H1 (cell line): ENCODE results near the gene RGL3. TPM values are rescaled to one million over a fixed set of nuclear protein-coding genes. Genes with fewer than 3 reads are reported as not detected.

Source experiments
- CTCF ChIA-PET: fragments of 300-600 bp; sonication (Branson Sonifier 250); formaldehyde crosslinking; loops from one replicate; lab custom pipeline; 2021; ENCODE audit not compliant: partially characterized antibody; lab: Charles Lee
- POLR2A ChIA-PET: fragments of 300-600 bp; sonication (Branson Sonifier 250); formaldehyde crosslinking; loops from one replicate; lab custom pipeline; 2021; ENCODE audit warnings: inconsistent platforms; ENCODE audit not compliant: partially characterized antibody; lab: Charles Lee
- DNase-seq, 2 experiments: peaks; one replicate each; pipeline versions ENCODE4 v3.0.0 to v3.0.0-alpha.2; 2010 to 2022; ENCODE audit warnings: low spot score in 2 of 2, low read depth in 1 of 2, mixed read lengths in 1 of 2
- FAIRE-seq: peaks from 2 replicates; lab custom pipeline; 2011; peaks lifted over from hg19 to GRCh38; lab: Jason Lieb, UNC
- H2AFZ ChIP-seq: 2 replicates; pipeline ENCODE4 v1.8.1; 2012; ENCODE audit warnings: low read length, inconsistent platforms
- H2AK5ac ChIP-seq: 2 replicates; pipeline ENCODE4 v1.6.1; 2013; ENCODE audit warnings: low read depth, low read length
- H2BK120ac ChIP-seq: replicated peaks from 2 replicates; pipeline ENCODE3; 2013; ENCODE audit warnings: low read depth, low read length, inconsistent platforms
- H2BK12ac ChIP-seq: 2 replicates; pipeline ENCODE4 v1.6.1; 2013; ENCODE audit warnings: low read depth, low read length
- H2BK15ac ChIP-seq: 2 replicates; pipeline ENCODE4 v1.6.1; 2013; ENCODE audit warnings: low read length
- H2BK20ac ChIP-seq: 2 replicates; pipeline ENCODE4 v1.6.1; 2013; ENCODE audit warnings: low read length
- H2BK5ac ChIP-seq: 2 replicates; pipeline ENCODE4 v1.6.1; 2013; ENCODE audit warnings: low read depth, low read length
- H3K14ac ChIP-seq: 2 replicates; pipeline ENCODE4 v1.6.1; 2013; ENCODE audit warnings: inconsistent platforms; ENCODE audit not compliant: insufficient read length
- H3K18ac ChIP-seq: 2 replicates; pipeline ENCODE4 v1.6.1; 2013; ENCODE audit warnings: low read length; ENCODE audit errors: extremely low read depth
- H3K23ac ChIP-seq: 2 replicates; pipeline ENCODE4 v1.6.1; 2013; ENCODE audit warnings: inconsistent platforms; ENCODE audit not compliant: insufficient read length
- H3K23me2 ChIP-seq: 2 replicates; pipeline ENCODE4 v1.6.1; 2013; ENCODE audit warnings: low read depth, low read length
- H3K27ac ChIP-seq: 2 replicates; pipeline ENCODE4 v1.6.1; 2011; ENCODE audit warnings: low read depth, low read length, inconsistent platforms
- H3K27me3 ChIP-seq, 4 experiments: replicated peaks in 1 of 4; 1 replicate in 1 of 4; 2 replicates in 3 of 4; pipeline versions ENCODE4 v1.6.1 to v1.8.1; 2011 to 2013; ENCODE audit warnings: low read length in 3 of 4, mild to moderate bottlenecking in 3 of 4, inconsistent platforms in 2 of 4, mixed read lengths in 2 of 4, moderate library complexity in 1 of 4; ENCODE audit not compliant: control insufficient read depth in 3 of 4, insufficient read depth in 3 of 4; ENCODE audit errors: extremely low read depth in 1 of 4
- H3K36me3 ChIP-seq, 4 experiments: 2 replicates each; pipeline versions ENCODE4 v1.6.1 to v1.8.1; 2011 to 2013; ENCODE audit warnings: mild to moderate bottlenecking in 4 of 4, low read length in 3 of 4, moderate library complexity in 2 of 4, control low read depth in 1 of 4, inconsistent platforms in 1 of 4; ENCODE audit not compliant: insufficient read depth in 4 of 4, control insufficient read depth in 2 of 4
- H3K4ac ChIP-seq: replicated peaks from 2 replicates; pipeline ENCODE3; 2013; ENCODE audit warnings: low read length, low read depth, mixed read lengths, inconsistent platforms; ENCODE audit not compliant: insufficient read length
- H3K4me1 ChIP-seq, 4 experiments: replicated peaks in 1 of 4; 1 replicate in 1 of 4; 2 replicates in 3 of 4; pipeline versions ENCODE4 v1.6.1 to v1.8.1; 2011 to 2013; ENCODE audit warnings: low read length in 3 of 4, inconsistent platforms in 2 of 4, mixed read lengths in 1 of 4; ENCODE audit not compliant: insufficient read depth in 4 of 4, control insufficient read depth in 3 of 4
- H3K4me2 ChIP-seq, 2 experiments: 2 replicates each; pipeline versions ENCODE4 v1.6.1 to v1.8.1; 2011 to 2013; ENCODE audit warnings: low read depth in 2 of 2, low read length in 2 of 2, control low read depth in 1 of 2, inconsistent platforms in 1 of 2, mild to moderate bottlenecking in 1 of 2; ENCODE audit not compliant: insufficient read depth in 1 of 2
- H3K4me3 ChIP-seq, 4 experiments: fragments of 200-600, 300-600 bp in 1 of 4; sonication (generic), shearing (Covaris generic), sonication (Bioruptor Twin) in 1 of 4; 2 replicates each; pipeline versions ENCODE4 v1.5.1 to v1.8.1; 2011 to 2016; ENCODE audit warnings: low read length in 4 of 4, low read depth in 3 of 4, control low read depth in 2 of 4, inconsistent platforms in 2 of 4, mild to moderate bottlenecking in 2 of 4, mixed read lengths in 1 of 4, moderate library complexity in 1 of 4; ENCODE audit not compliant: insufficient read depth in 2 of 4; ENCODE audit errors: extremely low read depth in 1 of 4
- H3K56ac ChIP-seq: replicated peaks from 2 replicates; pipeline ENCODE3; 2013; ENCODE audit warnings: low read depth, mild to moderate bottlenecking, mixed read lengths, low read length, inconsistent platforms; ENCODE audit not compliant: insufficient read length
- H3K79me1 ChIP-seq: 2 replicates; pipeline ENCODE4 v1.6.1; 2013; ENCODE audit warnings: low read depth, low read length, control low read depth
- H3K79me2 ChIP-seq, 2 experiments: 2 replicates each; pipeline versions ENCODE4 v1.6.1 to v1.8.1; 2012 to 2013; ENCODE audit warnings: low read length in 2 of 2, mild to moderate bottlenecking in 2 of 2, inconsistent platforms in 1 of 2; ENCODE audit not compliant: insufficient read depth in 2 of 2, control insufficient read depth in 1 of 2
- H3K9ac ChIP-seq, 4 experiments: replicated peaks in 1 of 4; 1 replicate in 1 of 4; 2 replicates in 3 of 4; pipeline versions ENCODE4 v1.6.1 to v1.8.1; 2011 to 2013; ENCODE audit warnings: low read depth in 3 of 4, low read length in 3 of 4, control low read depth in 2 of 4, mild to moderate bottlenecking in 2 of 4, moderate library complexity in 2 of 4, inconsistent platforms in 1 of 4; ENCODE audit errors: extremely low read depth in 1 of 4
- H3K9me3 ChIP-seq, 2 experiments: 2 replicates each; pipeline versions ENCODE4 v1.6.1 to v1.8.1; 2012 to 2013; ENCODE audit warnings: mild to moderate bottlenecking in 2 of 2, moderate library complexity in 2 of 2, control low read depth in 1 of 2, inconsistent platforms in 1 of 2, low read depth in 1 of 2, low read length in 1 of 2, mixed read lengths in 1 of 2; ENCODE audit not compliant: insufficient read depth in 2 of 2
- H4K20me1 ChIP-seq, 2 experiments: replicated peaks in 1 of 2; 2 replicates each; pipeline versions ENCODE3 to v1.8.1; 2011 to 2013; ENCODE audit warnings: inconsistent platforms in 2 of 2, low read length in 2 of 2, mild to moderate bottlenecking in 1 of 2; ENCODE audit not compliant: insufficient read depth in 2 of 2, control insufficient read depth in 1 of 2
- H4K5ac ChIP-seq: 2 replicates; pipeline ENCODE4 v1.6.1; 2013; ENCODE audit warnings: low read length, low read depth, mixed read lengths, inconsistent platforms; ENCODE audit not compliant: insufficient read length
- H4K8ac ChIP-seq: 2 replicates; pipeline ENCODE4 v1.8.0; 2013; ENCODE audit warnings: mild to moderate bottlenecking, moderate library complexity, low read length, inconsistent platforms; ENCODE audit not compliant: insufficient read depth; ENCODE audit errors: extremely low read depth
- H4K91ac ChIP-seq: replicated peaks from 2 replicates; pipeline ENCODE3; 2013; ENCODE audit warnings: low read length, mixed read lengths, inconsistent platforms; ENCODE audit not compliant: insufficient read length
- CHD2 ChIP-seq: IDR thresholded peaks from 2 replicates; pipeline ENCODE4 v1.6.1; 2012; ENCODE audit warnings: low read length, improper control_type of control experiment
- E2F6 ChIP-seq: IDR thresholded peaks from 2 replicates; pipeline ENCODE4 v1.6.1; 2012; ENCODE audit warnings: inconsistent platforms
- JUND ChIP-seq: IDR thresholded peaks from 2 replicates; pipeline ENCODE4 v1.6.1; 2011; ENCODE audit warnings: mild to moderate bottlenecking, improper control_type of control experiment, low read length
- POU5F1 ChIP-seq: IDR thresholded peaks from 2 replicates; pipeline ENCODE4 v1.6.1; 2011; ENCODE audit warnings: low read depth, mild to moderate bottlenecking, low read length, moderate library complexity
- SP2 ChIP-seq: IDR thresholded peaks from 2 replicates; pipeline ENCODE4 v1.6.1; 2012; ENCODE audit warnings: mild to moderate bottlenecking, low read length, inconsistent platforms
- TAF1 ChIP-seq: IDR thresholded peaks from 2 replicates; pipeline ENCODE4 v1.6.1; 2011; ENCODE audit warnings: mild to moderate bottlenecking, low read depth, low read length
- WGBS, 2 experiments: shearing (Covaris generic) in 1 of 2; methylation state at CpG; one replicate each; pipeline versions ENCODE4 v1.1.6 to v1.1.7; 2013 to 2015; ENCODE audit warnings: low lambda C conversion rate in 2 of 2, mixed read lengths in 2 of 2, inconsistent platforms in 1 of 2, low coverage in 1 of 2, missing lambda C conversion rate in 1 of 2; ENCODE audit not compliant: insufficient replicate concordance in 2 of 2, insufficient coverage in 1 of 2, insufficient read length in 1 of 2; ENCODE audit errors: extremely low coverage in 1 of 2, missing lambda C conversion rate in 1 of 2; 5-methylcytosine and 5-hydroxymethylcytosine counted together
- polyA plus RNA-seq, 7 experiments: library from polyadenylated mRNA; depleted of rRNA in 3 of 7; stranded (reverse) in 5 of 7; unstranded in 2 of 7; fragments of >200 nt in 5 of 7; fragments of 200-250 nt in 2 of 7; gene quantifications; 1 replicate in 5 of 7; 2 replicates in 1 of 7; 4 replicates in 1 of 7; pipeline versions ENCODE4 v1.2.1 to v1.2.3, GENCODE V29; 2011 to 2013; ENCODE audit warnings: missing spikeins in 2 of 7, mixed read lengths in 2 of 7
- total RNA-seq: library from RNA; stranded (reverse); fragmentation: NEBNext Ultra II Directional; extraction: Animal tissue kit (Norgen Biotek cat#: 25700); gene quantifications from 2 replicates; pipeline ENCODE4 v1.2.1, GENCODE V29; 2021
- TF ChIP-seq, protein P1 (sequence below): IDR thresholded peaks from 2 replicates; pipeline ENCODE4 v1.6.1; 2011; ENCODE audit warnings: low read depth, mild to moderate bottlenecking, low read length; ENCODE audit not compliant: insufficient read depth

Gene RGL3
- total and polyA plus RNA-seq, 2 of the 8 experiments (the other 6 are each of a cell fraction or from before 2014, with no cell fraction given): 36.9 to 40.9 TPM

- Histone ChIP-seq H3K9ac (no peak overlapping the region), H3K79me1 (peaks cover 2% of the 10 kb centered on the region; the same call in 1 of the 2 replicates), H3K23ac (no peak overlapping the region), H2AFZ (no peak overlapping the region), H2AK5ac (no peak overlapping the region), H3K23me2 (peaks cover 14% of the 10 kb centered on the region; the same call in 1 of the 2 replicates), H4K91ac (no peak overlapping the region), H3K4me3 (no peak overlapping the region), H4K20me1 (peaks cover 0 to 2% of the 10 kb centered on the region in 2 experiments), H3K14ac (no peak overlapping the region), H3K27me3 (no peaks in the 10 kb centered on the region; a peak in 1 of 7 replicates), H2BK120ac (no peak overlapping the region), H2BK5ac (no peak overlapping the region), H3K4me1 (peaks cover 0 to 6% (median 0%) of the 10 kb centered on the region in 4 experiments; a peak in 1 of 7 replicates), H4K8ac (no peak overlapping the region), H2BK15ac (no peak overlapping the region), H3K4ac (no peak overlapping the region), H3K79me2 (no peaks in the 10 kb centered on the region), H3K18ac (no peak overlapping the region), H3K56ac (no peak overlapping the region), H4K5ac (no peak overlapping the region), H3K9me3 (no peaks in the 10 kb centered on the region), H2BK20ac (no peak overlapping the region), H2BK12ac (no peak overlapping the region), H3K36me3 (peaks cover 0 to 3% (median 1%) of the 10 kb centered on the region in 4 experiments; a peak in 3 of 8 replicates), H3K27ac (no peak overlapping the region), H3K4me2 (no peak overlapping the region)
- ChIA-PET POLR2A (no interaction called here), CTCF (interaction anchor here (13.7 kb wide), 1 partner anchor 33 kb away, joined by 197 read pairs; the partner anchor contains the start of genes EPOR and SWSAP1)
- FAIRE-seq (no peak), DNase-seq (no peak)
- WGBS, 2 experiments: 100% methylated on average over 2 of the region's 2 CpGs; no CpG with 5 or more reads in 1 of the 2 experiments
- TF ChIP-seq JUND: no peak
- no peak for TF ChIP-seq POU5F1
- TF ChIP-seq E2F6: no peak
- TF ChIP-seq CHD2: no peak
- TF ChIP-seq, protein P1, sequence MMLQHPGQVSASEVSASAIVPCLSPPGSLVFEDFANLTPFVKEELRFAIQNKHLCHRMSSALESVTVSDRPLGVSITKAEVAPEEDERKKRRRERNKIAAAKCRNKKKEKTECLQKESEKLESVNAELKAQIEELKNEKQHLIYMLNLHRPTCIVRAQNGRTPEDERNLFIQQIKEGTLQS: no peak
- no peak for TF ChIP-seq TAF1
- no peak for TF ChIP-seq SP2
Measured at GRCh38 chr19:11414544-11414943, 4.6 kb downstream of the RGL3 start.
